CD4-positive, CD25-positive, alpha-beta regulatory T cell (primary cell): Measurements from ENCODE around the gene SIGLEC15. TPM values are rescaled to one million over a fixed set of nuclear protein-coding genes. Genes with fewer than 3 reads are reported as not detected.

ENCODE experiments used
- ATAC-seq, 2 donors: fragments of 150-1000 bp; cut with Tn5 transposase; one replicate each; pipeline ENCODE4 v1.10.0; 2021; ENCODE audit warnings: low read depth in 2 of 2, moderate number of reproducible peaks in 2 of 2, moderate library complexity in 1 of 2
- DNase-seq, 3 donors: peaks; one replicate each; pipeline versions ENCODE4 v3.0.0 to v3.0.0-alpha.2; 2012 to 2022; ENCODE audit warnings: mixed read lengths in 1 of 3
- H3K27ac ChIP-seq: one replicate; pipeline ENCODE4 v1.7.0; 2013; ENCODE audit warnings: mild to moderate bottlenecking, low read length; ENCODE audit not compliant: insufficient read depth, poor library complexity, severe bottlenecking
- H3K27me3 ChIP-seq: one replicate; pipeline ENCODE4 v1.7.0; 2013; ENCODE audit warnings: low read length; ENCODE audit not compliant: control insufficient read depth, insufficient read depth
- H3K36me3 ChIP-seq: one replicate; pipeline ENCODE4 v1.7.0; 2013; ENCODE audit warnings: mild to moderate bottlenecking, low read length, moderate library complexity; ENCODE audit not compliant: control insufficient read depth, insufficient read depth
- H3K4me1 ChIP-seq: 2 replicates; pipeline ENCODE4 v1.7.0; 2013; ENCODE audit warnings: mild to moderate bottlenecking, low read length; ENCODE audit not compliant: insufficient read depth, control insufficient read depth, poor library complexity, severe bottlenecking
- H3K4me3 ChIP-seq: one replicate; pipeline ENCODE4 v1.7.0; 2013; ENCODE audit warnings: low read depth, mild to moderate bottlenecking, low read length, moderate library complexity
- H3K9me3 ChIP-seq, 2 experiments: 1 replicate in 1 of 2; 2 replicates in 1 of 2; pipeline ENCODE4 v1.7.0; 2013; ENCODE audit warnings: low read length in 2 of 2, mild to moderate bottlenecking in 1 of 2, moderate library complexity in 1 of 2; ENCODE audit not compliant: control insufficient read depth in 2 of 2
- H3K27ac Mint-ChIP-seq, 3 donors: one replicate each; pipeline ENCODE4 v1.8.0; 2020 to 2022; ENCODE audit warnings: mild to moderate bottlenecking in 3 of 3, mixed read lengths in 3 of 3, moderate library complexity in 2 of 3
- H3K27me3 Mint-ChIP-seq: one replicate; pipeline ENCODE4 v1.8.0; 2022; ENCODE audit warnings: mild to moderate bottlenecking, mixed read lengths
- H3K36me3 Mint-ChIP-seq: one replicate; pipeline ENCODE4 v1.8.0; 2020; ENCODE audit warnings: mixed read lengths
- H3K4me1 Mint-ChIP-seq, 4 donors: one replicate each; pipeline ENCODE4 v1.8.0; 2020 to 2022; ENCODE audit warnings: mixed read lengths in 4 of 4, mild to moderate bottlenecking in 1 of 4
- H3K4me3 Mint-ChIP-seq, 4 donors: one replicate each; pipeline ENCODE4 v1.8.0; 2020 to 2022; ENCODE audit warnings: mild to moderate bottlenecking in 4 of 4, mixed read lengths in 4 of 4, moderate library complexity in 3 of 4
- H3K9me3 Mint-ChIP-seq, 7 donors: one replicate each; pipeline ENCODE4 v1.8.0; 2020 to 2022; ENCODE audit warnings: mixed read lengths in 7 of 7, mild to moderate bottlenecking in 3 of 7, moderate library complexity in 2 of 7
- polyA plus RNA-seq, 4 donors: library from polyadenylated mRNA; unstranded; fragments of 300-500 nt; fragmentation: Illumina TruSeq; gene quantifications; one replicate each; pipeline ENCODE4 v1.2.3, GENCODE V29; 2021
- total RNA-seq: library from RNA; stranded (reverse); gene quantifications from one replicate; pipeline ENCODE4 v1.2.3, GENCODE V29; 2022

Gene SIGLEC15
- total and polyA plus RNA-seq, 5 donors from 2014 or later, result 0.36 TPM; not detected in 4

DNA sequence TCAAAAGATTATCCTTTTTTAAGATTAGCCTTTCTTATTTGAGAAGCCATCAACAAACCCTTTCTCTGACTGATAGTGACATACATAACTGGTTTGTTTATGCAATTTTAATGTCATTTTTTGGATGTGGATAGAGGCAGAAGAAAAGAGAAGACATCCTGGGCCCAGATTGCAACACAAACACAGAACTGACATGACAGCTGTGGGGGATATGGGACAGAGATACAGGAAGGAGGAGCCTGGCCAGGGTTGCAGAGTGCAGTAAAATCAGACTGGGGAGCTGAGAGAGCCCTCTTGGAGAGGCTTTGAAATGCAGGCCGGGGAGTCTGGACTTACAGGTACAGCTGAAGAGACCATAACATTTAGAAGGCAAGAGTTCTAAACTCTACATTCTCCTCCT lies 65.1 kb downstream of the SIGLEC15 start:
- no peaks in the 10 kb centered on the region for H3K27me3 Mint-ChIP-seq
- DNase-seq (no peak), ATAC-seq (no peak)
- peaks cover 0 to 1% (median 0%) of the 10 kb centered on the region in 7 donors for H3K9me3 Mint-ChIP-seq
- no peak overlapping the region for H3K27ac ChIP-seq
- H3K36me3 ChIP-seq, result peaks cover 74% of the 10 kb centered on the region
- no peaks in the 10 kb centered on the region for H3K4me1 ChIP-seq
- H3K27ac Mint-ChIP-seq, result peak overlapping the region in 1 of 3 donors; percentile 51
- no peak overlapping the region for H3K4me3 Mint-ChIP-seq
- no peaks in the 10 kb centered on the region for H3K9me3 ChIP-seq
- H3K27me3 ChIP-seq, result no peaks in the 10 kb centered on the region
- peaks cover 42% of the 10 kb centered on the region for H3K36me3 Mint-ChIP-seq
- H3K4me1 Mint-ChIP-seq, result peaks cover 3 to 14% (median 7%) of the 10 kb centered on the region in 4 donors
- H3K4me3 ChIP-seq, result no peak overlapping the region

DNA sequence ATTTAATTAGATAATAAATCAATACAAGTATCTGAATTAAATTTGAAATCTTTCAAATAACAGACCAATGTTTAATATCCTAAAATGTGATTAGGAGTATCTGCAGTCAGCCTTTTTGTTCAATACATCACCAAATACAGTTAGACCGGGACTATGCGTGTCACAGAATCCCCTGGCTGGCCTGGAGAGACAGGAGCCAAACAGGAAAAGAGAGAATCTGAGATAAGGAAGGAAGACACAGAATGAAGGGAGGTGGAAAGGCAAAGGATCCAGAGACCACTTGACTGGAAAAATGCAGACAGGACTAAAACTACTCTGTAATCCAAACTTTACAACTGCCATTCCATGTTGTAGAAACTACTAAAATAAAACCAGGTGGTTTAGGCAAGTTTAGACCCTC lies 66.3 kb downstream of the SIGLEC15 start:
- Mint-ChIP-seq H3K36me3 (peaks cover 42% of the 10 kb centered on the region), H3K27me3 (no peaks in the 10 kb centered on the region), H3K4me3 (no peak overlapping the region), H3K27ac (peak overlapping the region in 1 of 3 donors; percentile 72), H3K4me1 (peaks cover 0 to 13% (median 8%) of the 10 kb centered on the region in 4 donors), H3K9me3 (peaks cover 0 to 1% (median 0%) of the 10 kb centered on the region in 7 donors)
- no peak for DNase-seq
- H3K4me1 ChIP-seq, result no peaks in the 10 kb centered on the region
- H3K4me3 ChIP-seq, result no peak overlapping the region
- no peaks in the 10 kb centered on the region for H3K27me3 ChIP-seq
- ATAC-seq, result no peak
- peaks cover 72% of the 10 kb centered on the region for H3K36me3 ChIP-seq
- no peaks in the 10 kb centered on the region for H3K9me3 ChIP-seq
- no peak overlapping the region for H3K27ac ChIP-seq

Other genes with a start within 250 kb of the SIGLEC15 start
- 0.20 TPM for gene SLC14A2, start 210.2 kb upstream of the SIGLEC15 start, total RNA-seq
- gene SLC14A2, start 210.2 kb upstream of the SIGLEC15 start, polyA plus RNA-seq, result under 1 TPM; 0.21 to 0.59 (median 0.45) TPM
- gene SLC14A1, start 101.5 kb upstream of the SIGLEC15 start, total RNA-seq, result 35.1 TPM
- gene SLC14A1, start 101.5 kb upstream of the SIGLEC15 start, polyA plus RNA-seq, result 10 to 100 TPM in 2 of 4 donors, 1 to 10 TPM in 2; 7.8 to 16.3 (median 10.2) TPM
- gene EPG5, start 141.7 kb downstream of the SIGLEC15 start, total RNA-seq, result 49.8 TPM
- gene EPG5, start 141.7 kb downstream of the SIGLEC15 start, polyA plus RNA-seq, result 1 to 10 TPM; 4.1 to 6.0 (median 5.2) TPM
- 14.3 TPM for gene PSTPIP2, start 246.6 kb downstream of the SIGLEC15 start, total RNA-seq
- 10 to 100 TPM; 10.3 to 16.1 (median 11.9) TPM for gene PSTPIP2, start 246.6 kb downstream of the SIGLEC15 start, polyA plus RNA-seq